Stomach (tissue), 9 donors: ENCODE results near the gene BABAM2. TPM values are rescaled to one million over a fixed set of nuclear protein-coding genes. Genes with fewer than 3 reads are reported as not detected.

Experiments used
- DNase-seq, 2 donors: peaks; one replicate each; pipeline versions ENCODE4 v3.0.0 to v3.0.0-alpha.2; 2013 to 2019
- H3K27ac ChIP-seq, 5 donors: fragments of 200-600 bp in 4 of 5; sonication (generic) in 4 of 5; one replicate each; pipeline ENCODE4 v1.5.1; 2013 to 2019; ENCODE audit warnings: mild to moderate bottlenecking in 1 of 5, moderate library complexity in 1 of 5
- H3K27me3 ChIP-seq, 3 donors: fragments of 200-600 bp; sonication (generic); one replicate each; pipeline ENCODE4 v1.5.1; 2017 to 2019; ENCODE audit warnings: mixed run types in 1 of 3
- H3K36me3 ChIP-seq, 4 donors: fragments of 200-600 bp; sonication (generic); 1 replicate in 3 of 4; 2 replicates in 1 of 4; pipeline ENCODE4 v1.5.1; 2016 to 2019
- H3K4me1 ChIP-seq, 4 donors: fragments of 200-600 bp; sonication (generic); one replicate each; pipeline ENCODE4 v1.5.1; 2016 to 2019
- H3K4me3 ChIP-seq, 4 donors: fragments of 200-600 bp; sonication (generic) in 3 of 4; one replicate each; pipeline ENCODE4 v1.5.1; 2016 to 2019; ENCODE audit warnings: mild to moderate bottlenecking in 1 of 4
- H3K9me3 ChIP-seq, 4 donors: fragments of 200-600 bp; sonication (generic); one replicate each; pipeline ENCODE4 v1.5.1; 2016 to 2019
- CTCF ChIP-seq, 7 experiments: fragments of 450-650 bp in 4 of 7; fragments of 200-600 bp in 3 of 7; sonication (generic) in 3 of 7; IDR thresholded peaks; one replicate each; pipeline ENCODE4 v1.5.1; 2016 to 2019; ENCODE audit warnings: antibody characterized with exemption in 7 of 7, control low read depth in 2 of 7, mild to moderate bottlenecking in 1 of 7
- EP300 ChIP-seq: sonication (generic); formaldehyde crosslinking; IDR thresholded peaks from one replicate; pipeline ENCODE4 v1.6.1; 2017; ENCODE audit warnings: antibody characterized with exemption
- POLR2A ChIP-seq, 4 donors: fragments of 450-650 bp; IDR thresholded peaks; one replicate each; pipeline ENCODE4 v1.6.1; 2016; ENCODE audit warnings: antibody characterized with exemption in 4 of 4, control low read depth in 2 of 4, mild to moderate bottlenecking in 1 of 4, moderate library complexity in 1 of 4
- POLR2AphosphoS5 ChIP-seq, 3 donors: sonication (generic); formaldehyde crosslinking; IDR thresholded peaks; one replicate each; pipeline ENCODE4 v1.6.1; 2016; ENCODE audit warnings: antibody characterized with exemption in 3 of 3
- WGBS, 5 donors: extraction: QIAGEN DNeasy Blood & Tissue Kit in 3 of 5; methylation state at CpG; one replicate each; pipeline versions ENCODE4 v1.1.5 to v1.1.7; 2013 to 2018; 5-methylcytosine and 5-hydroxymethylcytosine counted together
- intact Hi-C: fragments of 100-400 bp; cut with DNase I; formaldehyde crosslinking; loops from one replicate; pipeline ENCODE4 v1.15.1; 2023; ENCODE audit warnings: low total_unique reads
- polyA plus RNA-seq, 3 donors: library from polyadenylated mRNA; stranded (reverse); fragments of 200-250 nt; gene quantifications; one replicate each; pipeline ENCODE4 v1.2.3, GENCODE V29; 2013
- total RNA-seq, 5 donors: library from RNA; depleted of rRNA; stranded (reverse); fragments of >200 nt; gene quantifications; one replicate each; pipeline versions ENCODE4 v1.1.0 to v1.2.3, GENCODE V29; 2014 to 2016
- donor health status: healthy with polysubstance abuse.
- donor health status: Bipolar disorder and iron deficiency.
- donor health status: healthy.

The BABAM2 gene
- total and polyA plus RNA-seq, 8 donors: 14.2 to 41.4 (median 22.8) TPM

DNA sequence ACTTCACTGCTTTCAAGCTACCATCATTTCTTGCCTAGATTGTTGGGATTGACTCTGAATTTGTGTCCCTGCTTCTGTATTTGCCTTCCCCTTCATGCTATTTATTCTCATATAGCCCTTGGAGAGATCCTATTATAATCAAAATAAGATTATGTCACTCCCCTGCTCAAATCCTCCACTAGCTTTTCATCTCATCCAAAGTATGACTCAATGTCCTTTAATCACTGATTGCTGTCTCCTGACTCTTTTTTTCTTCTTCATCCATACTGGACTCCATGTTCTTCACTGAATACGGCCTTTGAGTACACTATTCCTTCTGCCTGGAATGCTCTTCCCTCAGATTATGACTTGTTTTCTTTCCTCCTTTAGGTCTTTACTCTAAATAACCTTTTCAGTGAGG is 5.3 kb upstream of the BABAM2 start:
- Histone ChIP-seq H3K36me3 (no peaks in the 10 kb centered on the region), H3K9me3 (no peaks in the 10 kb centered on the region), H3K27ac (no peak overlapping the region), H3K27me3 (no peaks in the 10 kb centered on the region), H3K4me1 (peaks cover 0 to 23% (median 14%) of the 10 kb centered on the region in 4 donors), H3K4me3 (no peak overlapping the region)
- TF ChIP-seq POLR2A (IDR thresholded peaks at IDR 0.05): no peak
- TF ChIP-seq POLR2AphosphoS5 (IDR thresholded peaks at IDR 0.05): no peak
- TF ChIP-seq CTCF (IDR thresholded peaks at IDR 0.05): no peak
- no peak for TF ChIP-seq EP300
- intact Hi-C loops: no loop called here
- no peak for DNase-seq
- 70 to 97% (median 83%) methylated on average over 1 of the region's 1 CpG for WGBS, 5 donors

GRCh38 chr2:27885661-27886060 is 4.9 kb upstream of the BABAM2 start:
- TF ChIP-seq POLR2A (IDR thresholded peaks at IDR 0.05) (no peak), EP300 (no peak), POLR2AphosphoS5 (IDR thresholded peaks at IDR 0.05) (no peak), CTCF (IDR thresholded peaks at IDR 0.05) (no peak)
- 57 to 73% (median 65%) methylated on average over 1 of the region's 1 CpG for WGBS, 5 donors
- intact Hi-C loops: no loop called here
- Histone ChIP-seq H3K4me1 (peaks cover 0 to 23% (median 14%) of the 10 kb centered on the region in 4 donors), H3K36me3 (no peaks in the 10 kb centered on the region), H3K27me3 (no peaks in the 10 kb centered on the region), H3K4me3 (no peak overlapping the region), H3K9me3 (no peaks in the 10 kb centered on the region), H3K27ac (peak overlapping the region in 1 of 5 donors; percentile 99)
- DNase-seq: no peak

GRCh38 chr2:27886322-27886721 is 4.2 kb upstream of the BABAM2 start:
- intact Hi-C loops: no loop called here
- Histone ChIP-seq H3K4me1 (peaks cover 0 to 26% (median 15%) of the 10 kb centered on the region in 4 donors), H3K27me3 (no peaks in the 10 kb centered on the region), H3K9me3 (no peaks in the 10 kb centered on the region), H3K36me3 (no peaks in the 10 kb centered on the region), H3K27ac (peak overlapping the region in 1 of 5 donors; percentile 99), H3K4me3 (no peak overlapping the region)
- 48 to 71% (median 57%) methylated on average over 6 of the region's 6 CpGs for WGBS, 5 donors
- no peak for DNase-seq
- TF ChIP-seq CTCF (IDR thresholded peaks at IDR 0.05) (no peak), POLR2AphosphoS5 (IDR thresholded peaks at IDR 0.05) (no peak), EP300 (no peak), POLR2A (IDR thresholded peaks at IDR 0.05) (no peak)

- Histone ChIP-seq H3K27ac (peak overlapping the region in 1 of 5 donors; percentile 99), H3K36me3 (no peaks in the 10 kb centered on the region), H3K4me3 (no peak overlapping the region), H3K4me1 (peaks cover 0 to 34% (median 22%) of the 10 kb centered on the region in 4 donors), H3K27me3 (no peaks in the 10 kb centered on the region), H3K9me3 (no peaks in the 10 kb centered on the region)
- intact Hi-C loops: no loop called here
- whole genome bisulfite sequencing, 5 donors: 25 to 75% (median 55%) methylated on average over 2 of the region's 2 CpGs
- TF ChIP-seq POLR2A (IDR thresholded peaks at IDR 0.05): no peak
- TF ChIP-seq POLR2AphosphoS5 (IDR thresholded peaks at IDR 0.05): no peak
- TF ChIP-seq CTCF (IDR thresholded peaks at IDR 0.05): no peak
- no peak for TF ChIP-seq EP300
- DNase-seq: no peak
Observed at GRCh38 chr2:27887111-27887510, 3.4 kb upstream of the BABAM2 start.
